ENCODE measurements around the gene IGF1R. TPM values are rescaled to one million over a fixed set of nuclear protein-coding genes. Genes with fewer than 3 reads are reported as not detected.

The IGF1R gene
- total and polyA plus RNA-seq, 4 donors = 5.9 to 154 (median 27.6) TPM

DNA sequence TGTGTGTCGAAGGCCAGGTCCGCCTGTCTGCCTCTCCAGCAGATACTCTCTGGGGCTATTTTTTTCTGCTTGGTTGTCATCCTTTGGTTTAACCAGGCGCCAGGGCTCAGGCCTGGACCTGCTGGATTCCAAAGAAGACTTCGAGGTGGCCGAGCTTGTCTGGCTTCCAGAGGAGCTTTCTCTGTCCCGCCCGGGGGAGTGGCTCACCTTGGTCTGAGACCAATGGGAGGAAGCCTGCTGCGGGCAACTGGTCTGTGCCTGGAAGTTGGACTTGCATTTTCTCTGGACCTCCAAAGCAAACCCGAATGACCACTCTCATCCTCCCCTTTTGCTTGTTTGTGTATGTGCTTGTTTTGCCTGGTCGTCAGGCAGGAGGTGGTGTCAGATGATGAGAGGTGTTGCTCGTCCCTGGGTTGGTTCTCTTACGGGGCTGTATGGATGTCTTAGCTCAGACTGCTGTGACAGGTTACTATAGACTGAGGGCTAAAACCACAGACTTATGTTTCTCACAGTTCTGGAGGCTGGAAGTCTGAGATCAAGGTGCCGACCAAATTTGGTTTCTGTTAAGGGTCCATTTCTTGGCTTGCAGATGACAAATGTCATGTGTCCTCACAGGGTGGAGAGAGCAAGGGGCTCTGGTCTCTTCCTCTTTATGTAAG is 19.3 kb downstream of the IGF1R start:
- Histone ChIP-seq H3K9me3 (ENCODE audit: control insufficient read depth in 4 of 4, insufficient read depth in 3 of 4, low read length in 3 of 4) (no peaks in the 10 kb centered on the region), H3K27ac (ENCODE audit: low read depth in 1 of 2, low read length in 1 of 2) (no peak overlapping the region), H3K4me3 (no peak overlapping the region), H3K9ac (ENCODE audit: insufficient read depth in 1 of 2, low read length in 2 of 2) (no peak overlapping the region), H3K4me1 (ENCODE audit: control insufficient read depth in 5 of 5, insufficient read depth in 5 of 5, low read length in 5 of 5) (peaks cover 9 to 49% (median 39%) of the 10 kb centered on the region in 5 donors), H3K27me3 (ENCODE audit: control insufficient read depth in 3 of 3, insufficient read depth in 3 of 3, low read length in 2 of 3) (no peaks in the 10 kb centered on the region), H3K36me3 (ENCODE audit: control insufficient read depth in 4 of 4, insufficient read depth in 4 of 4, low read length in 4 of 4) (no peaks in the 10 kb centered on the region)
- ATAC-seq (ENCODE audit: insufficient read depth, low FRiP score) (no peak), DNase-seq (no peak)
- 87 to 91% methylated on average over 13 of the region's 13 CpGs for WGBS, 2 donors
- no peak for TF ChIP-seq CTCF (IDR thresholded peaks at IDR 0.05; ENCODE audit: control extremely low read depth, extremely low read depth)

DNA sequence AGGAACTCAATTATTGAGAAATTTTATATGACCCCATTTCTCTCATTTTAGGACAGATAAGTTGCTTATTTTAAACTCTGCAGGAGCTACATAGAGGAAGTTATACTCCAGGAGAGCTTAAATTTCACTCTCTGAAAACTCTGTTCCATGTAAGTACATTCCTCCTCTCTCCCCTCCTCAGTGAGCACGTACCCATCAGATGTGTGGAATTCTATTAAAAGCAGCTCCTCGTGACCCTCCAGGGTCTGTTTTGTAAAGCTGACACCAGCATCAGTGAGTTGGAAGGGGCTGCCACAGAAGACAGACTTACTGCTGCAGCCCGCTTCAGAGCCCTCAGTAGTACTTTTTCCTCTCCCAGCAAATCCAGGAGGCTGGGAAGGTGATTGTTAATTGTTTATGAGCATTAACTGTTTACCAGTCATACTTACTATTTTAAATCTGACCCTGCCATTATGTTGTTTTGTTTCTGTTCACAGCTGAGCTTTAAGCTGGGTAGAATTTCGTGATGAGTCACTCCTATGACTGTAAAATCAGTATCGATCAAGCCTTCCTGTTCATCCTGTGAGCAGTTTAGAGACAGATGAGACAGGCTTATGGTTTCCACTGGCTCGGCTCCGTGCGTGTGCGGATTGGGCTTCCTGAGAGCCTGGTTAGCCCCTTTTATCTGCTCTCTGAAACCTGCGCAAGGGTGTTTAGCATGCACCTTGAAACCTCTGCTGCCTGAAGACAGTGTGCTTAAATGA is 20.4 kb downstream of the IGF1R start:
- WGBS, 2 donors = 54 to 58% methylated on average over 10 of the region's 10 CpGs
- Histone ChIP-seq H3K9me3 (ENCODE audit: control insufficient read depth in 4 of 4, insufficient read depth in 3 of 4, low read length in 3 of 4) (no peaks in the 10 kb centered on the region), H3K4me1 (ENCODE audit: control insufficient read depth in 5 of 5, insufficient read depth in 5 of 5, low read length in 5 of 5) (peaks cover 9 to 46% (median 31%) of the 10 kb centered on the region in 5 donors), H3K27me3 (ENCODE audit: control insufficient read depth in 3 of 3, insufficient read depth in 3 of 3, low read length in 2 of 3) (no peaks in the 10 kb centered on the region), H3K9ac (ENCODE audit: insufficient read depth in 1 of 2, low read length in 2 of 2) (no peak overlapping the region), H3K27ac (ENCODE audit: low read depth in 1 of 2, low read length in 1 of 2) (peak overlapping the region in 1 of 2 donors; percentile 61), H3K4me3 (no peak overlapping the region), H3K36me3 (ENCODE audit: control insufficient read depth in 4 of 4, insufficient read depth in 4 of 4, low read length in 4 of 4) (no peaks in the 10 kb centered on the region)
- no peak for TF ChIP-seq CTCF (IDR thresholded peaks at IDR 0.05; ENCODE audit: control extremely low read depth, extremely low read depth)
- no peak for ATAC-seq (ENCODE audit: insufficient read depth, low FRiP score)
- DNase-seq = no peak

DNA sequence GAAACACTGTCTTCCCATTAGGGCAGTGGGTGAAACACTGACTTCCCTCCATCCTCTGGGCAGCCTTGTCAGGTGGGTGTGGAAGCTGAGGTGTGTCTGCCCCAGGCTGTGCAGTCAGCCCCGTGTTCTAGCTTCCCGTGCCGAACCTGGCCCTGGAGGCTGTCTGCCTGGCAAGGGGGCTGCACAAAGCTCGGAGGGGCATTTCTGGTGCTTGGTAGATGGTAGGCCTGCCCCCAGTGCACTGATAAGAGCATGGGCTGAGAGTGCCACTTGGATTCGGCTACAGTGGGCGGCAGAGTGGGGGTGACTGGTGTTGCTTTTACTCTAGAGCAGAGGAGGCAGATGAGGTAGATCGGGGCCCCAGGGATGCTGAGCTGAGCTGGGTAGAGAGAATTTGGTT is 21.3 kb downstream of the IGF1R start:
- H3K4me1 ChIP-seq (ENCODE audit: control insufficient read depth in 5 of 5, insufficient read depth in 5 of 5, low read length in 5 of 5) = peaks cover 9 to 48% (median 31%) of the 10 kb centered on the region in 5 donors
- WGBS, 2 donors = 92 to 95% methylated on average over 7 of the region's 7 CpGs
- no peak overlapping the region for H3K9ac ChIP-seq (ENCODE audit: insufficient read depth in 1 of 2, low read length in 2 of 2)

More for the DNA sequence above, 21.3 kb downstream of the IGF1R start:
- Histone ChIP-seq H3K4me3 (no peak overlapping the region), H3K36me3 (ENCODE audit: control insufficient read depth in 4 of 4, insufficient read depth in 4 of 4, low read length in 4 of 4) (no peaks in the 10 kb centered on the region), H3K9me3 (ENCODE audit: control insufficient read depth in 4 of 4, insufficient read depth in 3 of 4, low read length in 3 of 4) (no peaks in the 10 kb centered on the region), H3K27ac (ENCODE audit: low read depth in 1 of 2, low read length in 1 of 2) (peak overlapping the region in 1 of 2 donors; percentile 61), H3K27me3 (ENCODE audit: control insufficient read depth in 3 of 3, insufficient read depth in 3 of 3, low read length in 2 of 3) (no peaks in the 10 kb centered on the region)
- no peak for DNase-seq
- TF ChIP-seq CTCF (IDR thresholded peaks at IDR 0.05; ENCODE audit: control extremely low read depth, extremely low read depth) = no peak
- no peak for ATAC-seq (ENCODE audit: insufficient read depth, low FRiP score)

All from lung (tissue), 12 donors.